CD4-positive, alpha-beta T cell treated with Interferon alpha-2 for 1 hour (primary cell): Measurements from ENCODE around the gene ROR2.

ENCODE experiments used
- DNase-seq, 2 donors: peaks; one replicate each; pipeline ENCODE4 v3.0.0-alpha.2; 2020 to 2022

The ROR2 gene

GRCh38 chr9:91815896-91816295 is 134.1 kb downstream of the ROR2 start:
- DNase-seq: no peak

- no peak for DNase-seq
Measured at GRCh38 chr9:91814753-91815152, 135.3 kb downstream of the ROR2 start.

- DNase-seq: no peak
Measured at GRCh38 chr9:91814201-91814600, 135.8 kb downstream of the ROR2 start.

- no peak for DNase-seq
Measured at GRCh38 chr9:91813176-91813795, 136.7 kb downstream of the ROR2 start.

- DNase-seq: no peak
Measured at GRCh38 chr9:91812191-91812590, 137.8 kb downstream of the ROR2 start.

- no peak for DNase-seq
Measured at GRCh38 chr9:91811024-91811909, 138.8 kb downstream of the ROR2 start.

GRCh38 chr9:91810286-91810905 is 139.6 kb downstream of the ROR2 start:
- no peak for DNase-seq

- no peak for DNase-seq
Measured at GRCh38 chr9:91809581-91810285, 140.3 kb downstream of the ROR2 start.

- no peak for DNase-seq
Measured at GRCh38 chr9:91807643-91808246, 142.3 kb downstream of the ROR2 start.

- no peak for DNase-seq
Measured at GRCh38 chr9:91805031-91805430, 145.0 kb downstream of the ROR2 start.

- DNase-seq: no peak
Measured at GRCh38 chr9:91803970-91804752, 145.9 kb downstream of the ROR2 start.

- no peak for DNase-seq
Measured at GRCh38 chr9:91803151-91803940, 146.7 kb downstream of the ROR2 start.

GRCh38 chr9:91802391-91802790 is 147.6 kb downstream of the ROR2 start:
- DNase-seq: no peak

GRCh38 chr9:91800473-91801030 is 149.5 kb downstream of the ROR2 start:
- no peak for DNase-seq

- no peak for DNase-seq
Measured at GRCh38 chr9:91799113-91799744, 150.8 kb downstream of the ROR2 start.

GRCh38 chr9:91798273-91799112 is 151.5 kb downstream of the ROR2 start:
- DNase-seq: peak; percentile 64 to 81

GRCh38 chr9:91797517-91797916 is 152.5 kb downstream of the ROR2 start:
- peak in 1 of 2 donors; percentile 25 for DNase-seq

GRCh38 chr9:91796516-91796915 is 153.5 kb downstream of the ROR2 start:
- peak; percentile 19 to 66 for DNase-seq

- no peak for DNase-seq
Measured at GRCh38 chr9:91795598-91796241, 154.3 kb downstream of the ROR2 start.
